Astrocyte of the spinal cord (primary cell): ENCODE measurements around the gene CC2D1A.

Experiments
- DNase-seq: peaks from one replicate; pipeline ENCODE4 v3.0.0; 2011; ENCODE audit warnings: low read depth, low spot score
- H3K4me3 ChIP-seq: 2 replicates; pipeline ENCODE4 v1.5.1; 2011; ENCODE audit warnings: low read depth, mild to moderate bottlenecking, low read length, moderate library complexity
- CTCF ChIP-seq: IDR thresholded peaks from 2 replicates; pipeline ENCODE4 v1.5.1; 2012; ENCODE audit warnings: low read depth, mild to moderate bottlenecking, low read length, inconsistent platforms
- in situ Hi-C: cut with HindIII; loops from 2 replicates; pipeline ENCODE4 v1.10.0; 2017; ENCODE audit warnings: low sequenced_read_pairs

CC2D1A gene

GRCh38 chr19:13977803-13978202 is 71.8 kb downstream of the CC2D1A start:
- no peak for TF ChIP-seq CTCF
- DNase-seq = no peak
- in situ Hi-C loops = no loop called here
- H3K4me3 ChIP-seq = no peak overlapping the region

GRCh38 chr19:13978351-13979243 is 72.6 kb downstream of the CC2D1A start:
- no peak overlapping the region for H3K4me3 ChIP-seq
- in situ Hi-C loops = no loop called here
- peak; percentile 26 for DNase-seq
- no peak for TF ChIP-seq CTCF

- no peak for TF ChIP-seq CTCF
- in situ Hi-C loops = no loop called here
- DNase-seq = no peak
- H3K4me3 ChIP-seq = no peak overlapping the region
These were observed 73.2 kb downstream of the CC2D1A start for GRCh38 chr19:13979244-13979615.

- no peak overlapping the region for H3K4me3 ChIP-seq
- no peak for TF ChIP-seq CTCF
- DNase-seq = no peak
- in situ Hi-C loops = no loop called here
These were observed 73.7 kb downstream of the CC2D1A start for GRCh38 chr19:13979686-13980085.

GRCh38 chr19:13980340-13980739 is 74.3 kb downstream of the CC2D1A start:
- no peak overlapping the region for H3K4me3 ChIP-seq
- DNase-seq = no peak
- in situ Hi-C loops = no loop called here
- no peak for TF ChIP-seq CTCF
